Measurements from ENCODE around the gene MRTFA. TPM values are rescaled to one million over a fixed set of nuclear protein-coding genes. Genes with fewer than 3 reads are reported as not detected.

The MRTFA gene
- total and polyA plus RNA-seq, 2 of the 13 experiments (the other 11 are each of a cell fraction or from before 2014, with no cell fraction given): 2.4 to 8.2 TPM

DNA sequence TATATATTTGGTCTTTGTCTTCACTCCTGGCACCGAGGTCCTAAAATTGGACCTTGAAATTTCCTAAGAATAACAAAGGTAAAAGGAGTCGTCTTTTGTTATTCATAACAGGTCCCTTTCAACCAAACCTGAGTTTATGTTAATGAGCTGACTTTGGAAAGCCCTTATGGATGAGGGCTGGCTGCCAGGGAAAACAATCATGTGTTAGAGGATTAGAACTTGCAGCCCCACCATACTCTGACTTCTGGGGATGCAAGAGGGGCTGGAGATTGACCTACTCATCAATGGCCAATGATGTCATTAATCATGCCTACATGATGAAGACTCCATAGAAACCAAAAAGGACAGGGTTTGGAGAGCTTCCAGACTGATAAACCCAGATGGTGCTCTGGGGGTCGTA is 118.9 kb downstream of the MRTFA start (continued):
- TF ChIP-seq LRRFIP1 (CRISPR knock-in tag; conservative IDR thresholded peaks at IDR 0.05): no peak

DNA sequence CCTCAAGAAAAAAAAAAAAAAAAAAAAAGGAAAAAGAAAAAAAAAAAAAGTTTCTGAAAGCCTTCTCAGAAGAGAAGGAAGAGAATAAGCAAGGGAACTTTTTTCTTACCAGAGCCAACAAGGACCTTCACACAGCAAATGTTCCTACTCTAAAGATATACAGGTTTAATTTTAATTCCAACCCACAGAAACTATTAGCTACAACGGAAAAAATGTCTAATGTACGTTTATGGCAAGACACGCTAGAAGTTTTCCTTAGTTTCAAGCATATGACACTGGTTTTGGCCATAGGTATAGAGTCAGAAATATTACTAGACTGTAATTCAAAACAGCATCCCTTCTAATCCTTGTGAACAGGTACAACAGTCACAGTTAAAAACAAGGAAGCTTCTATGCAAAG is 120.1 kb downstream of the MRTFA start:
- Histone ChIP-seq H3K4me2 (ENCODE audit: low read depth, low read length) (no peak overlapping the region), H3K4me3 (replicated peaks in 1 of 3; ENCODE audit: insufficient read depth in 1 of 3, low read depth in 2 of 3, low read length in 3 of 3) (no peak overlapping the region), H3K4me1 (ENCODE audit: insufficient read depth, low read length) (peaks cover 16% of the 10 kb centered on the region), H3K9ac (ENCODE audit: insufficient read depth, low read depth, low read length) (no peak overlapping the region), H3K27ac (ENCODE audit: extremely low read length, insufficient read depth, low read length) (no peak overlapping the region), H4K20me1 (ENCODE audit: insufficient read depth, low read length) (no peaks in the 10 kb centered on the region), H3K9me3 (ENCODE audit: low read length) (no peaks in the 10 kb centered on the region), H3K79me2 (ENCODE audit: insufficient read depth, low read length) (peaks cover 2% of the 10 kb centered on the region), H2AFZ (ENCODE audit: low read length) (no peak overlapping the region), H3K36me3 (replicated peaks in 1 of 2; ENCODE audit: control insufficient read depth in 1 of 2, insufficient read depth in 2 of 2, low read length in 2 of 2) (peaks cover 0 to 5% of the 10 kb centered on the region in 2 experiments; a peak in 1 of 5 replicates), H3K27me3 (ENCODE audit: control insufficient read depth in 1 of 2, insufficient read depth in 2 of 2, low read length in 2 of 2) (no peaks in the 10 kb centered on the region)
- no peak for FAIRE-seq
- BruUV-seq (replicated peaks): no TSS peak
- in situ Hi-C loops (cut with HindIII; ENCODE audit: extremely low pct_ligation_motif_present, low pct_unique_long_range_greater_than_20kb): no loop called here
- TF ChIP-seq ZFY (CRISPR knock-in tag; IDR thresholded peaks at IDR 0.05): no peak
- TF ChIP-seq, protein P1, sequence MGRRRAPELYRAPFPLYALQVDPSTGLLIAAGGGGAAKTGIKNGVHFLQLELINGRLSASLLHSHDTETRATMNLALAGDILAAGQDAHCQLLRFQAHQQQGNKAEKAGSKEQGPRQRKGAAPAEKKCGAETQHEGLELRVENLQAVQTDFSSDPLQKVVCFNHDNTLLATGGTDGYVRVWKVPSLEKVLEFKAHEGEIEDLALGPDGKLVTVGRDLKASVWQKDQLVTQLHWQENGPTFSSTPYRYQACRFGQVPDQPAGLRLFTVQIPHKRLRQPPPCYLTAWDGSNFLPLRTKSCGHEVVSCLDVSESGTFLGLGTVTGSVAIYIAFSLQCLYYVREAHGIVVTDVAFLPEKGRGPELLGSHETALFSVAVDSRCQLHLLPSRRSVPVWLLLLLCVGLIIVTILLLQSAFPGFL (CRISPR knock-in tag; IDR thresholded peaks at IDR 0.05): no peak
- no peak for TF ChIP-seq CHD4 (IDR thresholded peaks at IDR 0.05; ENCODE audit: borderline replicate concordance, low read length)
- TF ChIP-seq, protein P2, sequence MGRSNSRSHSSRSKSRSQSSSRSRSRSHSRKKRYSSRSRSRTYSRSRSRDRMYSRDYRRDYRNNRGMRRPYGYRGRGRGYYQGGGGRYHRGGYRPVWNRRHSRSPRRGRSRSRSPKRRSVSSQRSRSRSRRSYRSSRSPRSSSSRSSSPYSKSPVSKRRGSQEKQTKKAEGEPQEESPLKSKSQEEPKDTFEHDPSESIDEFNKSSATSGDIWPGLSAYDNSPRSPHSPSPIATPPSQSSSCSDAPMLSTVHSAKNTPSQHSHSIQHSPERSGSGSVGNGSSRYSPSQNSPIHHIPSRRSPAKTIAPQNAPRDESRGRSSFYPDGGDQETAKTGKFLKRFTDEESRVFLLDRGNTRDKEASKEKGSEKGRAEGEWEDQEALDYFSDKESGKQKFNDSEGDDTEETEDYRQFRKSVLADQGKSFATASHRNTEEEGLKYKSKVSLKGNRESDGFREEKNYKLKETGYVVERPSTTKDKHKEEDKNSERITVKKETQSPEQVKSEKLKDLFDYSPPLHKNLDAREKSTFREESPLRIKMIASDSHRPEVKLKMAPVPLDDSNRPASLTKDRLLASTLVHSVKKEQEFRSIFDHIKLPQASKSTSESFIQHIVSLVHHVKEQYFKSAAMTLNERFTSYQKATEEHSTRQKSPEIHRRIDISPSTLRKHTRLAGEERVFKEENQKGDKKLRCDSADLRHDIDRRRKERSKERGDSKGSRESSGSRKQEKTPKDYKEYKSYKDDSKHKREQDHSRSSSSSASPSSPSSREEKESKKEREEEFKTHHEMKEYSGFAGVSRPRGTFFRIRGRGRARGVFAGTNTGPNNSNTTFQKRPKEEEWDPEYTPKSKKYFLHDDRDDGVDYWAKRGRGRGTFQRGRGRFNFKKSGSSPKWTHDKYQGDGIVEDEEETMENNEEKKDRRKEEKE (IDR thresholded peaks at IDR 0.05): no peak
- CTCF ChIA-PET (ENCODE audit: low intra/inter-chr PET ratio, low total read pairs): no interaction called here
- DNase-seq (ENCODE audit: low spot score): no peak
- no peak for ATAC-seq
- intact Hi-C loops (cut with micrococcal nuclease; ENCODE audit: unreplicated experiment): no loop called here
- POLR2A ChIA-PET: interaction anchor here (0.9 kb wide), 1 partner anchor 18 kb away, joined by 4 read pairs; no protein-coding TSS in a partner anchor
- 95% methylated on average over 3 of the region's 3 CpGs for WGBS (ENCODE audit: low lambda C conversion rate)

Measured in HepG2 (cell line).